ENCODE data around the gene ARHGAP22.

DNA sequence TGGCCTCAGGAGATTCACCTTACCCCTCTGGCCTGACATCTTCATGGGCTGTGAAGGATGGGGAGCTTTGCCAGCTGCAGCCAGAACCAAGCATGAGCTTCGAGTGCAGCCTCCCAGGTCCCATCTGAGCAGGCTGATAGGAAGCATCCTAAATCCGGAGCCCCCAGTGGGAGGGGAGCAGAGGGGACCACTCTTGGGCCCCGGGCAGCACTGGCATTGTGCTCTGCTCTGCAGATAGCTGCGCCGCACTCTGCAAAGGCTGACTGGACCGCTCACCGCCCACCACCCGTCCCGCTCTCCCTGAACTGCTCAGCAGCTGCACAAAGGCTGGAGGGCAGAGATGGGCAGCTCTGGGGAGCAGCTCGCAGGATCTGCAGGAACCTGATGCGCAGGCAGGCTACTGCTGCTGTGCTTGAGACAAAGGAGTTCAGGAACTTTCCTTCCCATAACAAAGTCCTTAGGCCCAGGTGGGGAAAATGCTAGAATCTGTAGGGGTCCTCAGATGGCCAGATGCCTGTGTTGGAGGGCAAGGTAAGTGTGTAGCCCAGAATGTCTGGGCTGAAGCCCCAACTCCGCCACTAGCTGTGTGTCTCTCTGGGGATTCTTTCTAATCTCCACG, 51.8 kb downstream of the ARHGAP22 start:
- TF ChIP-seq, protein P1, sequence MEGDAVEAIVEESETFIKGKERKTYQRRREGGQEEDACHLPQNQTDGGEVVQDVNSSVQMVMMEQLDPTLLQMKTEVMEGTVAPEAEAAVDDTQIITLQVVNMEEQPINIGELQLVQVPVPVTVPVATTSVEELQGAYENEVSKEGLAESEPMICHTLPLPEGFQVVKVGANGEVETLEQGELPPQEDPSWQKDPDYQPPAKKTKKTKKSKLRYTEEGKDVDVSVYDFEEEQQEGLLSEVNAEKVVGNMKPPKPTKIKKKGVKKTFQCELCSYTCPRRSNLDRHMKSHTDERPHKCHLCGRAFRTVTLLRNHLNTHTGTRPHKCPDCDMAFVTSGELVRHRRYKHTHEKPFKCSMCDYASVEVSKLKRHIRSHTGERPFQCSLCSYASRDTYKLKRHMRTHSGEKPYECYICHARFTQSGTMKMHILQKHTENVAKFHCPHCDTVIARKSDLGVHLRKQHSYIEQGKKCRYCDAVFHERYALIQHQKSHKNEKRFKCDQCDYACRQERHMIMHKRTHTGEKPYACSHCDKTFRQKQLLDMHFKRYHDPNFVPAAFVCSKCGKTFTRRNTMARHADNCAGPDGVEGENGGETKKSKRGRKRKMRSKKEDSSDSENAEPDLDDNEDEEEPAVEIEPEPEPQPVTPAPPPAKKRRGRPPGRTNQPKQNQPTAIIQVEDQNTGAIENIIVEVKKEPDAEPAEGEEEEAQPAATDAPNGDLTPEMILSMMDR (IDR thresholded peaks at IDR 0.05) = no peak
- TF ChIP-seq, protein P2, sequence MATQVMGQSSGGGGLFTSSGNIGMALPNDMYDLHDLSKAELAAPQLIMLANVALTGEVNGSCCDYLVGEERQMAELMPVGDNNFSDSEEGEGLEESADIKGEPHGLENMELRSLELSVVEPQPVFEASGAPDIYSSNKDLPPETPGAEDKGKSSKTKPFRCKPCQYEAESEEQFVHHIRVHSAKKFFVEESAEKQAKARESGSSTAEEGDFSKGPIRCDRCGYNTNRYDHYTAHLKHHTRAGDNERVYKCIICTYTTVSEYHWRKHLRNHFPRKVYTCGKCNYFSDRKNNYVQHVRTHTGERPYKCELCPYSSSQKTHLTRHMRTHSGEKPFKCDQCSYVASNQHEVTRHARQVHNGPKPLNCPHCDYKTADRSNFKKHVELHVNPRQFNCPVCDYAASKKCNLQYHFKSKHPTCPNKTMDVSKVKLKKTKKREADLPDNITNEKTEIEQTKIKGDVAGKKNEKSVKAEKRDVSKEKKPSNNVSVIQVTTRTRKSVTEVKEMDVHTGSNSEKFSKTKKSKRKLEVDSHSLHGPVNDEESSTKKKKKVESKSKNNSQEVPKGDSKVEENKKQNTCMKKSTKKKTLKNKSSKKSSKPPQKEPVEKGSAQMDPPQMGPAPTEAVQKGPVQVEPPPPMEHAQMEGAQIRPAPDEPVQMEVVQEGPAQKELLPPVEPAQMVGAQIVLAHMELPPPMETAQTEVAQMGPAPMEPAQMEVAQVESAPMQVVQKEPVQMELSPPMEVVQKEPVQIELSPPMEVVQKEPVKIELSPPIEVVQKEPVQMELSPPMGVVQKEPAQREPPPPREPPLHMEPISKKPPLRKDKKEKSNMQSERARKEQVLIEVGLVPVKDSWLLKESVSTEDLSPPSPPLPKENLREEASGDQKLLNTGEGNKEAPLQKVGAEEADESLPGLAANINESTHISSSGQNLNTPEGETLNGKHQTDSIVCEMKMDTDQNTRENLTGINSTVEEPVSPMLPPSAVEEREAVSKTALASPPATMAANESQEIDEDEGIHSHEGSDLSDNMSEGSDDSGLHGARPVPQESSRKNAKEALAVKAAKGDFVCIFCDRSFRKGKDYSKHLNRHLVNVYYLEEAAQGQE (IDR thresholded peaks at IDR 0.05; ENCODE audit: insufficient read depth in 1 of 2, low read depth in 2 of 2, low read length in 1 of 2) = no peak
- TF ChIP-seq POLR2AphosphoS5 (IDR thresholded peaks at IDR 0.05; ENCODE audit: low read depth, low read length) = no peak
- no peak for TF ChIP-seq SIN3A (IDR thresholded peaks at IDR 0.05; ENCODE audit: borderline replicate concordance, insufficient read depth, low read depth, low read length)
- TF ChIP-seq TCF7L2 (IDR thresholded peaks at IDR 0.05; ENCODE audit: low read depth, low read length) = no peak
